ENCODE data around the gene FOXI1.

GRCh38 chr5:170081616-170082015, 24.1 kb upstream of the FOXI1 start:
- TF ChIP-seq GATA3 (IDR thresholded peaks at IDR 0.05; ENCODE audit: low read depth, low read length) (no peak), GATA2 (IDR thresholded peaks at IDR 0.05; ENCODE audit: low read depth, low read length) (no peak)
